A549 (cell line): ENCODE measurements around the gene GRID2.

Experiments used
- CBX8 ChIP-seq: fragments of 200-600 bp; sonication (generic); IDR thresholded peaks from 2 replicates; pipeline ENCODE4 v1.6.1; 2016
- CTCF ChIP-seq: fragments of >200 bp; sonication (Bioruptor Twin); formaldehyde crosslinking; IDR thresholded peaks from 3 replicates; pipeline ENCODE4 v1.5.1; 2016
- GATA3 ChIP-seq: IDR thresholded peaks from 2 replicates; pipeline ENCODE4 v1.6.1; 2012; ENCODE audit warnings: borderline replicate concordance
- HDAC2 ChIP-seq: fragments of 200-600 bp; sonication (generic); IDR thresholded peaks from 2 replicates; pipeline ENCODE4 v1.6.1; 2016
- JUNB ChIP-seq: fragments of >200 bp; sonication (Bioruptor Twin); formaldehyde crosslinking; IDR thresholded peaks from 2 replicates; pipeline ENCODE4 v1.6.1; 2016
- KDM1A ChIP-seq: fragments of 200-600 bp; sonication (generic); IDR thresholded peaks from 2 replicates; pipeline ENCODE4 v1.6.1; 2016; ENCODE audit warnings: low read depth, mild to moderate bottlenecking
- POLR2A ChIP-seq: IDR thresholded peaks from 2 replicates; pipeline ENCODE4 v1.6.1; 2012; ENCODE audit warnings: mild to moderate bottlenecking, low read length
- RAD21 ChIP-seq, 2 experiments: fragments of >200 bp in 1 of 2; sonication (Bioruptor Twin) in 1 of 2; formaldehyde crosslinking in 1 of 2; IDR thresholded peaks in 1 of 2; conservative IDR thresholded peaks in 1 of 2; 2 replicates in 1 of 2; 3 replicates in 1 of 2; pipeline ENCODE4 v1.6.1; 2012 to 2018; ENCODE audit warnings: inconsistent platforms in 1 of 2
- RCOR1 ChIP-seq: fragments of 150-350 bp; IDR thresholded peaks from 2 replicates; pipeline ENCODE4 v1.6.1; 2014; ENCODE audit warnings: antibody characterized with exemption, low read length, low read depth
- TFCP2L1 ChIP-seq: fragments of 250-450 bp; sonication (Bioruptor Pico); IDR thresholded peaks from 2 replicates; pipeline ENCODE4 v1.5.0; 2021; ENCODE audit warnings: mild to moderate bottlenecking

GRCh38 chr4:92791871-92792440, 488.2 kb downstream of the GRID2 start:
- TF ChIP-seq JUNB (no peak), RCOR1 (no peak), CTCF (no peak), GATA3 (no peak), POLR2A (no peak), CBX8 (no peak), TFCP2L1 (CRISPR knock-in tag) (no peak), KDM1A (no peak), RAD21 (conservative IDR thresholded peaks at IDR 0.05 in 1 of 2, IDR thresholded peaks at IDR 0.05 in 1 of 2) (no peak), HDAC2 (no peak)
